COLO668 (cell line): ENCODE measurements around the gene CD22.
"Not testable (repeated sequence)": the region's sequence is repeated elsewhere in the genome, so short reads cannot be mapped to it uniquely, and the experiment has no call there.

ENCODE experiments used
- DNase-seq: peaks from one replicate; lab custom pipeline; 2025; ENCODE audit not compliant: unreplicated experiment; lab: John Stamatoyannopoulos, UW

The CD22 gene

DNA sequence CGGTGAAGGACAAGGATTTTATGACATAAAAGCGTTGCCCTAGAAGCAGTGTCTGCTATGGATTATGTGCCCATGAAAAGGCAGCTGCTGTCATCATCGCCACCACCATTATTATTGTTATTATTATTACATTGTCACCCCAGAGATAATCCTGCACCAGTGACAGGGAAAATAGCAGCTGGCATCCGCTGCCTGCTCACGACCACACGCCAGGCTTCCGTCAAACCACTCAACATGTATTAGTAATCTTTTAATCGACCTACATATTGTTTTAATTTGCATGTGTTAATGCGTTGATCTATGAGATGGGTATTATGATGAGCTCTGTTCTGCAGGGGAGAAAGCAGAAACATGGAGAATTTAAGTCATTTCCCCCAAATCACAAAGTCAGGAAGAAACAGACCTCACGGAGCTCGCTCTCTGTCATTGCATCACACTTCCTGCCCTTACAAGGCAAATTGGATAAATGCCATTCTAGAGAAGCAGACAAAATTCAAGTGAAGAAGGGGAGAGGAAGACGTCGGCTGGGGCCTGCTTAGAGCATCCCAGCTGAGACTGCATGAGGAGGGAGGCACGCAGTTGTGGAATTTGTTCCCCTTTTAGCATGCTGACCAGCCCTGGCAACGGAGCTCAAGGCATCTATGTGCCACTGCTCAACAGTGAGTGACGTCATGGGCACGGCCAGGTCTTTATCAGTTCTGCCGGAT, 29.0 kb downstream of the CD22 start, which contains the start of gene FFAR3:
TSS of gene FFAR3 (plus strand) at position 594 of the 707 bp plus-strand sequence. CDS start 431 bp downstream, outside the sequence.
- no peak for DNase-seq

GRCh38 chr19:35358834-35359233, 29.8 kb downstream of the CD22 start:
- not testable (repeated sequence) for DNase-seq

GRCh38 chr19:35359395-35359794, 30.4 kb downstream of the CD22 start:
- DNase-seq, result not testable (repeated sequence)

DNA sequence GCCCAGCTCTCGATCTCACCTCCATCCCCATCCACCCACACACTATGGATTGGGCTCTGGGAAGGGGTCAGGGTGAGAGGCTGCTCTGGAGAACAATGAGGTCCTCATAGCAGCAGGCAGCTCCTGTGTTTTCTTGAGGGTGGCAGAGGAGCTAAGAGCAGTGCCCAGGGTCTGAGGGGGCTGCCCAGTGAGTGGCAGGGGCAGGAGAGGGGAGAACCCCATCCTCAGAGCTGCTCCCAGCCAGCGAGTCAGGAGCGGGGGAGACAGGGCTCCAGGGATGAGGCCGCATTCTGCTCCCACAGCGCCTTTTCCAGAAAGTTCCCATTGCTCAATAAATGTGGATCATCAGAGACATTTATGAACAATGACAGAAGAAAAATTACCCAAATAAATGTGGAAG, 31.1 kb downstream of the CD22 start:
- not testable (repeated sequence) for DNase-seq

- no peak for DNase-seq
These were observed 32.0 kb downstream of the CD22 start for GRCh38 chr19:35360880-35361420.

GRCh38 chr19:35362261-35363000, 33.4 kb downstream of the CD22 start:
- DNase-seq, result no peak

DNA sequence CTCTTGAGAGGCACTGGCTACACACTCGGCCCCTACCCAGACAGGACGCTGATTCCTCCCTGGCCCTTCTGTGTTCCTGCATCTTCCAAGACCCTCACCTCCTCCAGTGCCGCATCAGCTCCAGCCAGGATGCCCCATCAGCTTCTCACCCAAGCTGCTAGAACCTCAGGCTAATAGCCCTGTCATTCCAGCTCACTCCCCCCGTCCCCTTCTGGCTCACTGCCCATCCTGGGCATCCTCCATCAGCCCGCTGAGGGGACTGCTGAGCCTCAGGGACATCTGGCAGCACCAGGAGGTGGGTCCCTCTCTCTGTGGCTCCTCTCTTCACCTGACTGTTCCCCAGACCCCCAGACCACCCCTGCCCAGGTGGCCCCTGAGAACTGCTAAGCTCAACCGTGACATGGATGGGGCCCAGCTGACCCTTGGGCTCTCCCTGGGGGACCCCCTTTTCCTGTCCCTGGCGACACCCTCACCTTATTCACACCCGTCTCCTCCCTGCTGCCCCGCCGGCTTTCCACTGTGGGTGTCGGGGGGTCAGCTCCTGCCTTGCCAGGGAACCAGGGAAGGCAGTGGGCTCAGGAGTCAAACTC, 34.1 kb downstream of the CD22 start:
- DNase-seq, result no peak

- no peak for DNase-seq
These were observed 34.9 kb downstream of the CD22 start for GRCh38 chr19:35363711-35364425.

- DNase-seq, result no peak
These were observed 36.3 kb downstream of the CD22 start for GRCh38 chr19:35365303-35365702.

- no peak for DNase-seq
These were observed 39.4 kb downstream of the CD22 start for GRCh38 chr19:35368378-35368777.

GRCh38 chr19:35369522-35369921, 40.5 kb downstream of the CD22 start:
- DNase-seq, result no peak

- DNase-seq, result no peak
These were observed 41.7 kb downstream of the CD22 start, which contains the start of gene GPR42 for GRCh38 chr19:35370722-35371121. GPR42 (plus strand) TSS chr19:35371068; CDS start chr19:35371360, 292 bp downstream.

GRCh38 chr19:35373492-35373891, 44.5 kb downstream of the CD22 start:
- DNase-seq, result no peak

- not testable (repeated sequence) for DNase-seq
These were observed 45.0 kb downstream of the CD22 start for GRCh38 chr19:35374031-35374430.

GRCh38 chr19:35375505-35376307, 46.7 kb downstream of the CD22 start:
- DNase-seq, result no peak

DNA sequence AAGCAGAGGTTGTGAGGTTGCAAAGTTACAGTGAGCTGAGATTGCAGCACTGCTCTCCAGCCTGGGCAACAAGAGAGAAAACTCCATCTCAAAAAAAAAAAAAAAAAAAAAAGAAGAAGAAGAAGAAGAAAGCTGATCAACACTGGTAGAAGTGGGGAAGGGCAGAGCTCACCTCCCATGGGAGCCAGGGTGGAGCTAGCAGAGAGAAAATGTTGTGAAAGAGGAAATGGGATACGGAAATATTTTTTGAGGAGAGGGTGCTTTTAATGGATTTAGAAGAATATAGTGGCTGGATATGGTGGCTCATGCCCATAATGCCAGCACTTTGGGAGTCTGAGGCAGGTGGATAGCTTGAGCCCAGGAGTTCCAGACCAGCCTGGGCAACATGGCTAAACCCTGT, 48.7 kb downstream of the CD22 start:
- no peak for DNase-seq

GRCh38 chr19:35378356-35378755, 49.4 kb downstream of the CD22 start:
- no peak for DNase-seq

DNA sequence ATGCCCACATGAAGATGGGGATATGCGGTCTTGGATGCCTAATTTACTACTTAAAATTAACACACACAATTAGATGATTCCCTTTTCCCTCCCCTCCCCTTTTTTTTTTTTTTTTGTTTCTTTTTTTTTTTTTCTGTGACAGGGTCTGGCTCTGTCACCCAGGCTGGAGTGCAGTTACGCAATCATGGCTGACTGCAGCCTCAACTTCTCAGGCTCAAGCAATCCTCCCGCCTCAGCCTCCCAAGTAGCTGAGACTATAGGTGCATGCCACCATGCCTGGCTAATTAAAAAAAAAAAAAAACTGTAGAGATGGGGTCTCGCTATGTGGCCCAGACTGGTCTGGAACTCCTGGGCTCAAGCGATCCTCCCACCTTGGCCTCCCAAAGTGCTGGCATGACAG, 50.6 kb downstream of the CD22 start:
- not testable (repeated sequence) for DNase-seq

GRCh38 chr19:35379992-35380391, 51.0 kb downstream of the CD22 start:
- no peak for DNase-seq

GRCh38 chr19:35380450-35381124, 51.6 kb downstream of the CD22 start:
- DNase-seq, result no peak
